Measurements from ENCODE around the gene PCIF1.
A peak's percentile ranks its signal among the peaks of the same experiment; 100 is the strongest.

DNA sequence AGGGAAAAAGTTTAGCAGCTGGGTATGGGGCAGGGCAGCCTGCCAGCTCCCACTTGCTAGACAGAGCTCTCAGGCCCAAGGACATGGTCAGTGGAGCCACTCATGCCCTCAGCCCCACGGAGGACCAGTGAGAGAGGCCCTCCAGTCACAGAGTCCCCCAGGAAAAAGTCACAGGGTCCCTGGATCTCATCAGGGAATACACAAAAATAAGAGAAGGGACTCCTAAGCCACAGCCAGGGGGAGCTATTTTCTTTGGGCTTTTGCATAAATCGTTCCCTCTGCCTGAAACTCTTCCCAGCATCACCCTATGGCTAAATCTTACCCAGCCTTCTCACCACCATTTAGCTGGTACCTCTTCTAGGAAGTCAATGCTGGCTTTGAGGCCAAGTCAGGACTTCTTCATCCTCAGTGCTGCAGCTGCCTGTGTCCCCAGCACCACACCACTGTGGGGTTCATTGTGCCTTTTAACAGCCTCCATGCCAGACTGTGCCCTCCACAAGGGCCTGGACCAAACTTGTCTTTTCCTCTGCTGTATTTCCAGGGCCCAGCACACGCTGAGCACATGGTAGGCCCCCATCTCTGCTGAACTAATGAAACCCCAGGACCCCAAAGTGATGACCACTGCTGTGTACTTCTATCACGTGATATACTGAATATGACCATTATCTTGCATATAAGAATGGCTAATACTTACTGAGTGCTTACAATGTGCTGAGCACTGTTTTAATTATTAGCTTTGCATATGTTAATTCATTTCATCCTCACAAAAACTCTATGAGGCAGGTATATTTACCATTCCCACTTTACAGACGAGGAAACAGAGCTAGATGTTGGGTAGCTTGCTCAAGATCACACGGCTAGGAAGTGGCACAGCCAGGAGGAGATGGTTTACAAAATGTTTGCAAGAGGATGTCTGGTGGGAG, 35.5 kb downstream of the PCIF1 start:
- TF ChIP-seq, protein P1, sequence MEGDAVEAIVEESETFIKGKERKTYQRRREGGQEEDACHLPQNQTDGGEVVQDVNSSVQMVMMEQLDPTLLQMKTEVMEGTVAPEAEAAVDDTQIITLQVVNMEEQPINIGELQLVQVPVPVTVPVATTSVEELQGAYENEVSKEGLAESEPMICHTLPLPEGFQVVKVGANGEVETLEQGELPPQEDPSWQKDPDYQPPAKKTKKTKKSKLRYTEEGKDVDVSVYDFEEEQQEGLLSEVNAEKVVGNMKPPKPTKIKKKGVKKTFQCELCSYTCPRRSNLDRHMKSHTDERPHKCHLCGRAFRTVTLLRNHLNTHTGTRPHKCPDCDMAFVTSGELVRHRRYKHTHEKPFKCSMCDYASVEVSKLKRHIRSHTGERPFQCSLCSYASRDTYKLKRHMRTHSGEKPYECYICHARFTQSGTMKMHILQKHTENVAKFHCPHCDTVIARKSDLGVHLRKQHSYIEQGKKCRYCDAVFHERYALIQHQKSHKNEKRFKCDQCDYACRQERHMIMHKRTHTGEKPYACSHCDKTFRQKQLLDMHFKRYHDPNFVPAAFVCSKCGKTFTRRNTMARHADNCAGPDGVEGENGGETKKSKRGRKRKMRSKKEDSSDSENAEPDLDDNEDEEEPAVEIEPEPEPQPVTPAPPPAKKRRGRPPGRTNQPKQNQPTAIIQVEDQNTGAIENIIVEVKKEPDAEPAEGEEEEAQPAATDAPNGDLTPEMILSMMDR (IDR thresholded peaks at IDR 0.05; ENCODE audit: low read depth, low read length, missing input control), result peak; percentile 58
- TF ChIP-seq, protein P2, sequence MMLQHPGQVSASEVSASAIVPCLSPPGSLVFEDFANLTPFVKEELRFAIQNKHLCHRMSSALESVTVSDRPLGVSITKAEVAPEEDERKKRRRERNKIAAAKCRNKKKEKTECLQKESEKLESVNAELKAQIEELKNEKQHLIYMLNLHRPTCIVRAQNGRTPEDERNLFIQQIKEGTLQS (IDR thresholded peaks at IDR 0.05), result no peak
- TF ChIP-seq FOXA1 (IDR thresholded peaks at IDR 0.05), result no peak
